ENCODE measurements around the gene RABGAP1L. TPM values are rescaled to one million over a fixed set of nuclear protein-coding genes. Genes with fewer than 3 reads are reported as not detected.

The RABGAP1L gene
- total RNA-seq, 1 donor from 2014 or later, result 80.6 TPM

GRCh38 chr1:174448531-174448883 is 289.2 kb downstream of the RABGAP1L start:
- DNase-seq (no peak), ATAC-seq (no peak)
- intact Hi-C loops (cut with DNase I), result no loop called here
- no peak overlapping the region for H3K27ac ChIP-seq
- H3K9me3 ChIP-seq, result no peaks in the 10 kb centered on the region
- no peaks in the 10 kb centered on the region for H3K36me3 ChIP-seq
- TF ChIP-seq CTCF (IDR thresholded peaks at IDR 0.05), result no peak
- peaks cover 5% of the 10 kb centered on the region for H3K4me1 ChIP-seq
- no peak overlapping the region for H3K4me3 ChIP-seq
- H3K27me3 ChIP-seq, result no peaks in the 10 kb centered on the region

- ATAC-seq, result no peak
- intact Hi-C loops (cut with DNase I), result no loop called here
- Histone ChIP-seq H3K36me3 (no peaks in the 10 kb centered on the region), H3K27me3 (no peaks in the 10 kb centered on the region), H3K27ac (no peak overlapping the region), H3K4me1 (peaks cover 5% of the 10 kb centered on the region), H3K9me3 (no peaks in the 10 kb centered on the region), H3K4me3 (no peak overlapping the region)
- no peak for TF ChIP-seq CTCF (IDR thresholded peaks at IDR 0.05)
- DNase-seq, result no peak
Observed at GRCh38 chr1:174448974-174449373, 289.7 kb downstream of the RABGAP1L start.

- TF ChIP-seq CTCF (IDR thresholded peaks at IDR 0.05), result no peak
- H3K4me1 ChIP-seq, result peaks cover 5% of the 10 kb centered on the region
- DNase-seq (no peak), ATAC-seq (no peak)
- H3K27me3 ChIP-seq, result no peaks in the 10 kb centered on the region
- intact Hi-C loops (cut with DNase I), result no loop called here
- no peak overlapping the region for H3K27ac ChIP-seq
- H3K9me3 ChIP-seq, result no peaks in the 10 kb centered on the region
- H3K36me3 ChIP-seq, result no peaks in the 10 kb centered on the region
- H3K4me3 ChIP-seq, result no peak overlapping the region
Observed at GRCh38 chr1:174451408-174451807, 292.1 kb downstream of the RABGAP1L start.

DNA sequence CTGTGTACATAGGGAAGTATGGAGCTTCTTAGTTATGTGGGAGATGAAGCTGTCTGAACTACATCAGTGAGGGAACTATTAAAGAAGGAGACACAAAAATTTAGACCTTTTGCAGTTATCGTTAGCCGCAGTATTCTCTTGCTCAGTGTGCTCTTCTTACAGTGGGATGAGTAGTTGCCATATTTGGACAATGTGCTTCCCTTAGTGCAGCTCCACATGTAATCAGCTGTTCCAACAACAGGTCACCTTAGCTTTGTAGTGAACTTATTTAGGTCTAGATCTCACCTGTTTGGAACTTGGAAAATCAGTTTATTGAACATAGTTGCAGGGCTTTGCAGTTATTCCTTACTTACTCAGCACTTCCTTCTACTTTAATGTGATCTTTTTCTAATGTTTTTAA is 306.5 kb downstream of the RABGAP1L start:
- TF ChIP-seq CTCF (IDR thresholded peaks at IDR 0.05), result no peak

GRCh38 chr1:174466607-174467006 is 307.3 kb downstream of the RABGAP1L start:
- TF ChIP-seq CTCF (IDR thresholded peaks at IDR 0.05), result no peak
- no peaks in the 10 kb centered on the region for H3K27me3 ChIP-seq
- ATAC-seq (no peak), DNase-seq (no peak)
- H3K36me3 ChIP-seq, result no peaks in the 10 kb centered on the region
- H3K27ac ChIP-seq, result no peak overlapping the region
- H3K4me3 ChIP-seq, result no peak overlapping the region
- no peaks in the 10 kb centered on the region for H3K9me3 ChIP-seq
- intact Hi-C loops (cut with DNase I), result no loop called here
- H3K4me1 ChIP-seq, result no peaks in the 10 kb centered on the region

More for the DNA sequence above, 306.5 kb downstream of the RABGAP1L start:
- DNase-seq (no peak), ATAC-seq (no peak)
- Histone ChIP-seq H3K9me3 (no peaks in the 10 kb centered on the region), H3K4me3 (no peak overlapping the region), H3K4me1 (no peaks in the 10 kb centered on the region), H3K27me3 (no peaks in the 10 kb centered on the region), H3K36me3 (no peaks in the 10 kb centered on the region), H3K27ac (no peak overlapping the region)
- intact Hi-C loops (cut with DNase I), result no loop called here

DNA sequence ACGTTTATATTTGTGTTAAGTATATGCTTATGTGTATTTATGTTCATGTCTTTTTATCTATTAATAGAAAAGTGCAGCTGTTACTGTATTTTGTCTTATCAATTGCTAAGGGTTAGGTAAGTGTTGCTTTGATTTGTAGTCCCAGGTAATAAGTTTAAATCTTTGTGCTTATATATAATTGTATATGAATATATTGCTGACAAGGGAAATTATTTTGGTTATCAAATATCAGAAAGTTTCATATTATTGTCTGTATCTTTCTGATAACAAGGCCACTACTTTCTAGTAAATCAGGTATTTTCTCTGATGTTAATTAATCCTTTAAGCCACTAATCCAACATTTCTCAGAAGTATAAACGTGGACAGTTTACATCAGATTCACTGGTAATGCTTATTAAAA is 309.7 kb downstream of the RABGAP1L start:
- H3K4me1 ChIP-seq, result no peaks in the 10 kb centered on the region
- no peaks in the 10 kb centered on the region for H3K36me3 ChIP-seq
- no peak for TF ChIP-seq CTCF (IDR thresholded peaks at IDR 0.05)
- H3K27ac ChIP-seq, result no peak overlapping the region
- DNase-seq (no peak), ATAC-seq (no peak)
- H3K4me3 ChIP-seq, result no peak overlapping the region
- intact Hi-C loops (cut with DNase I), result no loop called here
- no peaks in the 10 kb centered on the region for H3K27me3 ChIP-seq
- no peaks in the 10 kb centered on the region for H3K9me3 ChIP-seq
